Activated CD4-positive, alpha-beta T cell treated with anti-CD3 and anti-CD28 coated beads, Interleukin-2, amount 10 ng/mL, durations not matched to agents 7 days and 5 days (primary cell): ENCODE data around the gene TFB2M. TPM values are rescaled to one million over a fixed set of nuclear protein-coding genes. Genes with fewer than 3 reads are reported as not detected.
"Not testable (repeated sequence)": the region's sequence is repeated elsewhere in the genome, so short reads cannot be mapped to it uniquely, and the experiment has no call there.

Source experiments
- CTCF ChIA-PET: fragments of 350-600 bp; sonication (Branson Sonifier 250); formaldehyde crosslinking; loops from one replicate; lab custom pipeline; 2021; ENCODE audit warnings: antibody characterized with exemption; lab: Charles Lee
- POLR2A ChIA-PET: fragments of 350-600 bp; sonication (Branson Sonifier 250); formaldehyde crosslinking; loops from one replicate; lab custom pipeline; 2021; ENCODE audit warnings: antibody characterized with exemption; lab: Charles Lee
- DNase-seq: peaks from one replicate; pipeline ENCODE4 v3.0.0-alpha.2; 2020
- H3K27ac Mint-ChIP-seq: one replicate; pipeline ENCODE4 v1.8.0; 2021; ENCODE audit warnings: mild to moderate bottlenecking, moderate library complexity, mixed read lengths
- H3K27me3 Mint-ChIP-seq: one replicate; pipeline ENCODE4 v1.8.0; 2021; ENCODE audit warnings: mixed read lengths
- H3K36me3 Mint-ChIP-seq: one replicate; pipeline ENCODE4 v1.8.0; 2021; ENCODE audit warnings: low read depth, mixed read lengths
- H3K4me1 Mint-ChIP-seq: one replicate; pipeline ENCODE4 v1.8.0; 2021; ENCODE audit warnings: mixed read lengths
- H3K4me3 Mint-ChIP-seq: one replicate; pipeline ENCODE4 v1.8.0; 2021; ENCODE audit warnings: mild to moderate bottlenecking, moderate library complexity, mixed read lengths
- H3K9me3 Mint-ChIP-seq: one replicate; pipeline ENCODE4 v1.8.0; 2021; ENCODE audit warnings: mixed read lengths
- total RNA-seq, 2 experiments: library from RNA; stranded (reverse); gene quantifications; one replicate each; pipeline ENCODE4 v1.2.3, GENCODE V29; 2021

Gene TFB2M
- total RNA-seq, 2 experiments from 2014 or later: 9.4 to 10.1 TPM

- ChIA-PET CTCF (no interaction called here), POLR2A (no interaction called here)
- Mint-ChIP-seq H3K27ac (no peak overlapping the region), H3K4me3 (no peak overlapping the region), H3K9me3 (peaks cover 6% of the 10 kb centered on the region), H3K27me3 (no peaks in the 10 kb centered on the region), H3K4me1 (peaks cover 11% of the 10 kb centered on the region), H3K36me3 (peaks cover 53% of the 10 kb centered on the region)
- no peak for DNase-seq
These were observed 26.6 kb upstream of the TFB2M start for GRCh38 chr1:246592695-246593094.

GRCh38 chr1:246591958-246592357 lies 25.9 kb upstream of the TFB2M start:
- H3K36me3 Mint-ChIP-seq: peaks cover 48% of the 10 kb centered on the region
- H3K27me3 Mint-ChIP-seq: no peaks in the 10 kb centered on the region
- H3K9me3 Mint-ChIP-seq: peaks cover 6% of the 10 kb centered on the region
- no peak for DNase-seq
- CTCF ChIA-PET: no interaction called here
- H3K4me3 Mint-ChIP-seq: no peak overlapping the region
- H3K27ac Mint-ChIP-seq: no peak overlapping the region
- peaks cover 14% of the 10 kb centered on the region for H3K4me1 Mint-ChIP-seq
- POLR2A ChIA-PET: no interaction called here

- ChIA-PET CTCF (no interaction called here), POLR2A (no interaction called here)
- Mint-ChIP-seq H3K9me3 (peaks cover 6% of the 10 kb centered on the region), H3K36me3 (peaks cover 44% of the 10 kb centered on the region), H3K27me3 (no peaks in the 10 kb centered on the region), H3K4me3 (no peak overlapping the region), H3K27ac (no peak overlapping the region), H3K4me1 (peaks cover 14% of the 10 kb centered on the region)
- no peak for DNase-seq
These were observed 25.4 kb upstream of the TFB2M start for GRCh38 chr1:246591504-246591903.

GRCh38 chr1:246591047-246591446 lies 25.0 kb upstream of the TFB2M start:
- POLR2A ChIA-PET: no interaction called here

GRCh38 chr1:246589919-246590318 lies 23.9 kb upstream of the TFB2M start:
- POLR2A ChIA-PET: not testable (repeated sequence)

More at GRCh38 chr1:246591047-246591446, 25.0 kb upstream of the TFB2M start:
- Mint-ChIP-seq H3K9me3 (peaks cover 6% of the 10 kb centered on the region), H3K4me1 (peaks cover 14% of the 10 kb centered on the region), H3K4me3 (no peak overlapping the region), H3K27ac (no peak overlapping the region), H3K27me3 (no peaks in the 10 kb centered on the region), H3K36me3 (peaks cover 43% of the 10 kb centered on the region)
- no peak for DNase-seq
- CTCF ChIA-PET: no interaction called here

GRCh38 chr1:246588159-246588721 lies 22.2 kb upstream of the TFB2M start:
- H3K36me3 Mint-ChIP-seq: peaks cover 39% of the 10 kb centered on the region
- no peak overlapping the region for H3K4me3 Mint-ChIP-seq
- H3K4me1 Mint-ChIP-seq: peaks cover 19% of the 10 kb centered on the region
- H3K27me3 Mint-ChIP-seq: no peaks in the 10 kb centered on the region
- ChIA-PET POLR2A (no interaction called here), CTCF (no interaction called here)
- no peak for DNase-seq
- H3K27ac Mint-ChIP-seq: no peak overlapping the region
- H3K9me3 Mint-ChIP-seq: peaks cover 6% of the 10 kb centered on the region

More at GRCh38 chr1:246589919-246590318, 23.9 kb upstream of the TFB2M start:
- H3K4me3 Mint-ChIP-seq, H3K9me3 Mint-ChIP-seq, H3K27ac Mint-ChIP-seq, H3K27me3 Mint-ChIP-seq, DNase-seq, CTCF ChIA-PET: not testable (repeated sequence)
- H3K4me1 Mint-ChIP-seq: peaks cover 14% of the 10 kb centered on the region
- peaks cover 34% of the 10 kb centered on the region for H3K36me3 Mint-ChIP-seq

GRCh38 chr1:246587606-246588005 lies 21.5 kb upstream of the TFB2M start:
- no peak for DNase-seq
- H3K27me3 Mint-ChIP-seq: no peaks in the 10 kb centered on the region
- no peak overlapping the region for H3K27ac Mint-ChIP-seq
- no peak overlapping the region for H3K4me3 Mint-ChIP-seq
- CTCF ChIA-PET: no interaction called here
- H3K4me1 Mint-ChIP-seq: peaks cover 23% of the 10 kb centered on the region
- H3K9me3 Mint-ChIP-seq: peaks cover 6% of the 10 kb centered on the region
- peaks cover 40% of the 10 kb centered on the region for H3K36me3 Mint-ChIP-seq
- POLR2A ChIA-PET: no interaction called here

- peaks cover 41% of the 10 kb centered on the region for H3K36me3 Mint-ChIP-seq
- DNase-seq: no peak
- CTCF ChIA-PET: no interaction called here
- no peak overlapping the region for H3K4me3 Mint-ChIP-seq
- H3K27me3 Mint-ChIP-seq: no peaks in the 10 kb centered on the region
- POLR2A ChIA-PET: no interaction called here
- H3K27ac Mint-ChIP-seq: no peak overlapping the region
- peaks cover 23% of the 10 kb centered on the region for H3K4me1 Mint-ChIP-seq
- H3K9me3 Mint-ChIP-seq: peaks cover 6% of the 10 kb centered on the region
These were observed 21.0 kb upstream of the TFB2M start for GRCh38 chr1:246587032-246587431.

- Mint-ChIP-seq H3K4me1 (peaks cover 26% of the 10 kb centered on the region), H3K27me3 (no peaks in the 10 kb centered on the region), H3K36me3 (peaks cover 35% of the 10 kb centered on the region), H3K9me3 (no peaks in the 10 kb centered on the region), H3K4me3 (no peak overlapping the region), H3K27ac (no peak overlapping the region)
- DNase-seq: no peak
- POLR2A ChIA-PET: interaction anchor here (0.6 kb wide), 1 partner anchor 183 kb away, joined by 3 read pairs; no protein-coding TSS in a partner anchor
- CTCF ChIA-PET: interaction anchor here (0.6 to 1.0 kb wide), 2 partner anchors 17 to 32 kb away, joined by 3 to 5 read pairs; no protein-coding TSS in a partner anchor
These were observed 17.6 kb upstream of the TFB2M start for GRCh38 chr1:246583448-246584185.

GRCh38 chr1:246583056-246583440 lies 17.0 kb upstream of the TFB2M start:
- POLR2A ChIA-PET: no interaction called here
- no peak overlapping the region for H3K27ac Mint-ChIP-seq
- no peaks in the 10 kb centered on the region for H3K27me3 Mint-ChIP-seq

GRCh38 chr1:246582301-246583055 lies 16.4 kb upstream of the TFB2M start:
- Mint-ChIP-seq H3K4me3 (no peak overlapping the region), H3K36me3 (peaks cover 34% of the 10 kb centered on the region), H3K9me3 (no peaks in the 10 kb centered on the region), H3K27ac (no peak overlapping the region), H3K4me1 (peaks cover 29% of the 10 kb centered on the region), H3K27me3 (no peaks in the 10 kb centered on the region)
- POLR2A ChIA-PET: no interaction called here
- CTCF ChIA-PET: interaction anchor here (0.8 to 1.4 kb wide), 2 partner anchors 12 to 15 kb away, joined by 3 read pairs; no protein-coding TSS in a partner anchor
- no peak for DNase-seq

More at GRCh38 chr1:246583056-246583440, 17.0 kb upstream of the TFB2M start:
- H3K4me3 Mint-ChIP-seq: no peak overlapping the region
- no peak for DNase-seq
- CTCF ChIA-PET: interaction anchor here (0.6 to 1.0 kb wide), 2 partner anchors 17 to 33 kb away, joined by 3 to 5 read pairs; no protein-coding TSS in a partner anchor
- H3K9me3 Mint-ChIP-seq: no peaks in the 10 kb centered on the region
- H3K36me3 Mint-ChIP-seq: peaks cover 34% of the 10 kb centered on the region
- peaks cover 27% of the 10 kb centered on the region for H3K4me1 Mint-ChIP-seq

GRCh38 chr1:246580497-246581370 lies 14.7 kb upstream of the TFB2M start:
- H3K4me3 Mint-ChIP-seq: no peak overlapping the region
- CTCF ChIA-PET: interaction anchor here (0.6 to 1.4 kb wide), 3 partner anchors 10 to 43 kb away, joined by 3 read pairs; no protein-coding TSS in a partner anchor
- peaks cover 38% of the 10 kb centered on the region for H3K36me3 Mint-ChIP-seq
- H3K27ac Mint-ChIP-seq: no peak overlapping the region
- peaks cover 34% of the 10 kb centered on the region for H3K4me1 Mint-ChIP-seq
- no peaks in the 10 kb centered on the region for H3K27me3 Mint-ChIP-seq
- POLR2A ChIA-PET: no interaction called here
- no peak for DNase-seq
- H3K9me3 Mint-ChIP-seq: no peaks in the 10 kb centered on the region
